ENCODE measurements around the gene EGFL6.

EGFL6 gene

GRCh38 chrX:13598877-13599276 lies 29.5 kb downstream of the EGFL6 start:
- H3K4me2 ChIP-seq (ENCODE audit: low read length) = no peak overlapping the region
- H3K9me3 ChIP-seq (ENCODE audit: insufficient read depth, low read length) = no peaks in the 10 kb centered on the region
- peak; percentile 35 for TF ChIP-seq CTCF (IDR thresholded peaks at IDR 0.05; ENCODE audit: low read depth, low read length)
- TF ChIP-seq EZH2phosphoT487 (IDR thresholded peaks at IDR 0.05; ENCODE audit: low read depth) = no peak
- H3K4me1 ChIP-seq (ENCODE audit: low read length) = peaks cover 19% of the 10 kb centered on the region
- H4K20me1 ChIP-seq (ENCODE audit: insufficient read depth, low read length) = no peaks in the 10 kb centered on the region
- H3K79me2 ChIP-seq (ENCODE audit: low read length) = no peaks in the 10 kb centered on the region
- H3K9ac ChIP-seq (ENCODE audit: low read length) = no peak overlapping the region
- no peak overlapping the region for H2AFZ ChIP-seq (ENCODE audit: low read depth, low read length)
- no peaks in the 10 kb centered on the region for H3K36me3 ChIP-seq (replicated peaks; ENCODE audit: low read depth, low read length)
- H3K4me3 ChIP-seq (ENCODE audit: low read length) = no peak overlapping the region
- H3K27me3 ChIP-seq (ENCODE audit: low read depth, low read length) = peaks cover 6% of the 10 kb centered on the region; the same call in 1 of the 2 replicates
- H3K27ac ChIP-seq (ENCODE audit: low read length) = no peak overlapping the region

GRCh38 chrX:13599491-13599890 lies 30.1 kb downstream of the EGFL6 start:
- peaks cover 19% of the 10 kb centered on the region for H3K4me1 ChIP-seq (ENCODE audit: low read length)
- no peak overlapping the region for H3K4me2 ChIP-seq (ENCODE audit: low read length)
- no peaks in the 10 kb centered on the region for H3K79me2 ChIP-seq (ENCODE audit: low read length)
- H3K4me3 ChIP-seq (ENCODE audit: low read length) = no peak overlapping the region
- H3K9ac ChIP-seq (ENCODE audit: low read length) = no peak overlapping the region
- no peaks in the 10 kb centered on the region for H4K20me1 ChIP-seq (ENCODE audit: insufficient read depth, low read length)
- H3K36me3 ChIP-seq (replicated peaks; ENCODE audit: low read depth, low read length) = no peaks in the 10 kb centered on the region
- H3K27me3 ChIP-seq (ENCODE audit: low read depth, low read length) = peaks cover 6% of the 10 kb centered on the region; the same call in 1 of the 2 replicates
- H3K27ac ChIP-seq (ENCODE audit: low read length) = no peak overlapping the region
- no peak overlapping the region for H2AFZ ChIP-seq (ENCODE audit: low read depth, low read length)
- H3K9me3 ChIP-seq (ENCODE audit: insufficient read depth, low read length) = no peaks in the 10 kb centered on the region
- TF ChIP-seq EZH2phosphoT487 (IDR thresholded peaks at IDR 0.05; ENCODE audit: low read depth) (no peak), CTCF (IDR thresholded peaks at IDR 0.05; ENCODE audit: low read depth, low read length) (no peak)

GRCh38 chrX:13605611-13606010 lies 36.2 kb downstream of the EGFL6 start:
- Histone ChIP-seq H2AFZ (ENCODE audit: low read depth, low read length) (no peak overlapping the region), H3K79me2 (ENCODE audit: low read length) (no peaks in the 10 kb centered on the region), H3K27ac (ENCODE audit: low read length) (no peak overlapping the region), H3K9ac (ENCODE audit: low read length) (no peak overlapping the region), H3K27me3 (ENCODE audit: low read depth, low read length) (peaks cover 6% of the 10 kb centered on the region; the same call in 1 of the 2 replicates), H4K20me1 (ENCODE audit: insufficient read depth, low read length) (no peaks in the 10 kb centered on the region), H3K4me2 (ENCODE audit: low read length) (no peak overlapping the region), H3K9me3 (ENCODE audit: insufficient read depth, low read length) (no peaks in the 10 kb centered on the region), H3K36me3 (replicated peaks; ENCODE audit: low read depth, low read length) (no peaks in the 10 kb centered on the region), H3K4me3 (ENCODE audit: low read length) (no peak overlapping the region), H3K4me1 (ENCODE audit: low read length) (peaks cover 9% of the 10 kb centered on the region)
- TF ChIP-seq EZH2phosphoT487 (IDR thresholded peaks at IDR 0.05; ENCODE audit: low read depth) = no peak

- Histone ChIP-seq H3K4me1 (ENCODE audit: low read length) (no peaks in the 10 kb centered on the region), H3K79me2 (ENCODE audit: low read length) (no peaks in the 10 kb centered on the region), H3K9me3 (ENCODE audit: insufficient read depth, low read length) (no peaks in the 10 kb centered on the region), H3K4me2 (ENCODE audit: low read length) (no peak overlapping the region), H3K36me3 (replicated peaks; ENCODE audit: low read depth, low read length) (no peaks in the 10 kb centered on the region), H2AFZ (ENCODE audit: low read depth, low read length) (no peak overlapping the region), H3K27me3 (ENCODE audit: low read depth, low read length) (peaks cover under 1% of the 10 kb centered on the region; the same call in 1 of the 2 replicates), H3K27ac (ENCODE audit: low read length) (no peak overlapping the region), H3K4me3 (ENCODE audit: low read length) (no peak overlapping the region), H4K20me1 (ENCODE audit: insufficient read depth, low read length) (no peaks in the 10 kb centered on the region), H3K9ac (ENCODE audit: low read length) (no peak overlapping the region)
- TF ChIP-seq EZH2phosphoT487 (IDR thresholded peaks at IDR 0.05; ENCODE audit: low read depth) = no peak
- no peak for TF ChIP-seq CTCF (IDR thresholded peaks at IDR 0.05; ENCODE audit: low read depth, low read length)
These were observed 38.1 kb downstream of the EGFL6 start for GRCh38 chrX:13607331-13607995.
